T-helper 2 cell treated with Interferon-gamma antibody and Interleukin-4, amounts not matched to agents 100 ng/mL and 5 ng/mL, for 36 hours (primary cell): Measurements from ENCODE around the gene CHTOP. TPM values are rescaled to one million over a fixed set of nuclear protein-coding genes. Genes with fewer than 3 reads are reported as not detected.

Source experiments
- intact Hi-C: fragments of 100-400 bp; cut with micrococcal nuclease; formaldehyde crosslinking; loops from one replicate; pipeline ENCODE4 v1.15.1; 2023
- total RNA-seq: library from RNA; stranded (reverse); gene quantifications from 2 replicates; pipeline ENCODE4 v1.2.3, GENCODE V29; 2022

CHTOP gene
- total RNA-seq, 1 donor from 2014 or later: 101 TPM

DNA sequence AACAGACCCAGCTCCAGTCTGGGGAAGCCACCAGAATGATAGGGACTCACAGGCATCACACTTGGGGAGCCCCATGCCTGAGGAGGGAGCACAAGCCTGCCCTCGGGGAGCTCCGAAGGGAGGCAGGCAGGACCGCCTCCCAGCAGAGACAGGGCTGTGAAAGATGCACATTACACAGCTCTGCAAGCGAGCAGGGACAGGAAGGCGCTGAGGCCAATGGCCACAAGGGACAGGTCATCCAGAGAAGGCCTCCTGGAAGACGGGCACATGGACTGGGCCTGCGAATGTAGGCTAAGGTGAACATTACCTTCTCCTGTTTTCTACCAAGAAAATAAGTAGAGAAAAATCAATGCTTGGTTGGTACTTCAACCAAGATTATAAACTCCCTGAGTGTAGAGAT lies 48.9 kb downstream of the CHTOP start:
- intact Hi-C loops: no loop called here

DNA sequence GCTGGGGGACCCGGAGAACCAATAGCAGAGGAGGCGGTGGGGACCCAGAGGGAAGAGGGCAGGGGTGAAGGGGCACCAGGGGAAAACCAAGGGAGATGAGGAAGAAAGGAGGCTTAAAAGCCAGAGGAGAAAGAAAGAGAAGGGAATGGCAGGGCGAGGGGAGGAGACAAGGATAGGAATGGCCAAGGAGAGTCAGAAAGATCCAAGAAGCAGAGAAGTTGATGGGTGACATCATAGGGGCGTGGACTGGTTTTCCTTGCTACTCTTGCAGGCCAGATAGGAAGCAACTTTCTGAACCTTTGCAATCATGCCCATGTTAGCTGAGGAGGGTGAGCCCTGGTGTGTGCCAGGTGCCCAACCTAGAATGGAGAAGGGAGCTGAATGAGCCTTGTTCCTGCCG lies 50.0 kb downstream of the CHTOP start:
- intact Hi-C loops: no loop called here

DNA sequence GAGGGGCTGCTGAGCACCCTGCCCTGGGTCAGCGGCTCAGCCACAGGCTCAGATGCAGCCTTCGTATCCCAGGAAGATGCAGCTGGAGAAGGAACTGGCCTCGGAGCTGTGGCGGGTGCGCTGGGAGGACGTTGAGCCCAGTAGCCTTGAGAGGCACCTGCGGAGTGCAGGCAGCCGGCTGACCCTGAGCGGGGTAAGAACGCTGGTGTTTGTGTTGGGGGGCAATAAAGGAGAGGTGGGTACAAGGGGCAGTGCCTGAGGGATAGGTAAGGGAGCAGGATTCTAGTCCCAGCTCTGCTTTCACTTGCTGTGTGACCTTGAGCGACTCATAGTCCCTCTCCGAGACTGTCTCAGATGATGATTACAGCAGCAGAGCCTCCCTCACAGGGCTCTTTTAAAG lies 51.0 kb downstream of the CHTOP start:
- intact Hi-C loops: no loop called here

DNA sequence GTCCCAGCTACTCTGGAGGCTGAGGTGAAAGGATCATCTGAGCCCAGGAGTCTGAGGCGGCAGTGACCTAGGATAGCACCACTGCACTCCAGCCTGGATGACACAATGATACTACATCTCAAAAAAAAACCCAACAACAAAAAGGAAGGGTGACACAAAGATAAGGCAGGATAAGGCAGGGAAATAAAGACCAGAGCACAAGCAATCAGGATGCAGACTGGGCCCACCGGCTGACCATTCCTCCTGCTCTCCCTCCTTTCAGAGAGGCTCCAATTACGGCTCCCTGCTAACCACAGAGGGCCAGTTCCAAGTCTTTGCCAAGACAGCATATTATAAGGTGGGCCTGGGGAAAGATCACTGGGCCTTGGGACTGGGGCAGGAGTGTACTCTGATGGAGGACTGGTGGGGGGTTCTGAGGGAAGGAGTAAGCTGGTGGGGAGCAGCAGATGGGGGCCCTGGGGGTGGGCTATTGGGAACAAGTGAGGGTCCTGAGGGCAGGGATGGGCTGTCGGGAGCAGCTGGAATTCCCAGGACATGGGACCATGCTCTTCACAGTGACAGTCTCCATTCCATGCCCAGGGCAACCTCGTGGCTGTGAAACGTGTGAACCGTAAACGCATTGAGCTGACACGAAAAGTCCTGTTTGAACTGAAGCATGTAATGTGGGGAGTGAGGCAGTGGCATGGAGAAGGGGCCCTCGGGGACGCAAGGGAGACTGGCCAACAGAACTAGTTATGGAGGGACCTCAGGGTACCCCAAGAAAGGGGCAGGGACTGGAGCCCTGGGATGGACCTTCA lies 51.9 kb downstream of the CHTOP start:
- intact Hi-C loops: no loop called here

DNA sequence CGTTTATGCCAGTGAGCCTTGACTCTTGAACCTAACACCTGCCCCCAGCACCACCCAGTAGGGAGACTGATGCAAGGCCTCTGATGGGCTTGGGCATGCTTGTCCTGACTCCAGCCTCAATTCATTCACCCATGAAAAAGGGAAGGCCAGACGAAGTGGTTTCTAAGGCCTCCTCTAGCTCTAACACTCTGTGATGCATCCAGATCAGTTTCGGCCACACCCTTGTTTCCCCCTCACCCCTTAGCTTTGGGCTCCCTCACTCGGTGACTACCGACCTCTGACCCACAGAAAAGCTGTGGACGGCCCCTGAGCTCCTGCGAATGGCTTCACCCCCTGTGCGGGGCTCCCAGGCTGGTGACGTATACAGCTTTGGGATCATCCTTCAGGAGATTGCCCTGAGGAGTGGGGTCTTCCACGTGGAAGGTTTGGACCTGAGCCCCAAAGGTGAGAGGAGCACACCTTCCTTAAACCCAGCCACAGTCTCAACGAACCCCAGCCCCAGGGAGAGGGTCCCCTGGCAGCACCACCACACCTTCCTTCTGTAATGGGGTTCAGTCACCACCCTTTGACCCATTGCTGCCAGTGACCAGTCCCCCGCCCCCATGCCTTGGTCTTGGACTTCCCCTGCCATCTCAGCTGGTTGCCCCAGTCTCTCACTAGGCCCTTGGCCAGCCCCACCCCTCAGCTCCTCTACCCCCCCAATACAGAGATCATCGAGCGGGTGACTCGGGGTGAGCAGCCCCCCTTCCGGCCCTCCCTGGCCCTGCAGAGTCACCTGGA lies 53.7 kb downstream of the CHTOP start:
- intact Hi-C loops: no loop called here

DNA sequence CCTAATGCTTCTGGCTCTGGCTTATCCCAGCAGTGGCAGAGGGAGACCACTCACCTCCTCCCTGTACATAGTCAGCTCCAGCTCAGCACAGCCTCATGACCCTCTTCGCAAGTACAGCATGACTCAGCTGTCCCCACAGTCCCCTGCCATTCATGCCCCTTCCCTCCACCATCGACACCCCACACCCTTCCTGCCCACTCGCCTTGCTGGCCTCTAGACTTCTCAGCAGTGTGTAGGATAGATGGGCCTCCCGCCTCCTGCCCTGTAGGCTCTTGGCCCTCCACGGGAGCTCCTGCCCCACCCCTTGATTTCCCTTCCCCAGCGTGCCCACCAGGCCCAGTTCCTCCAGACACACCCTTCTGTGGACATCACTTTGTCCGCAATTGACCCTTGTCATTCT lies 54.4 kb downstream of the CHTOP start:
- intact Hi-C loops: no loop called here

DNA sequence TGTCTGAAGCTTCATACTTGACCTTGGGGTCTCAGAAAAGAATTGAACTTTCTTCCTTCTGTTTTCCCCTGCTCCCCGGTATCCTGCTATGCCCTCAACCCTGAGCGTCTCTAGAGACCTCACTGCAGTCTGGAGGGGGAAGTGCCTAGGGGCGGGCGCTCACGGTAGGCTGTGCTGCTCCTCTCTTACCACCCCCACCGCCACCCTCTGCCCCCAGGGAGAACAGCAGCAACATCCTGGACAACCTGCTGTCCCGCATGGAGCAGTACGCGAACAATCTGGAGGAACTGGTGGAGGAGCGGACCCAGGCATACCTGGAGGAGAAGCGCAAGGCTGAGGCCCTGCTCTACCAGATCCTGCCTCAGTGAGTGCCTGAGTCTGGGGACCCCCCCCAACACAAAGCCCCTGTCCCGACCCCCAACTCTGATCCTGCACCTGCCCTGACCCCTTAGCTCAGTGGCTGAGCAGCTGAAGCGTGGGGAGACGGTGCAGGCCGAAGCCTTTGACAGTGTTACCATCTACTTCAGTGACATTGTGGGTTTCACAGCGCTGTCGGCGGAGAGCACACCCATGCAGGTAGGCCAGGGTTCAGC lies 55.0 kb downstream of the CHTOP start:
- intact Hi-C loops: no loop called here

DNA sequence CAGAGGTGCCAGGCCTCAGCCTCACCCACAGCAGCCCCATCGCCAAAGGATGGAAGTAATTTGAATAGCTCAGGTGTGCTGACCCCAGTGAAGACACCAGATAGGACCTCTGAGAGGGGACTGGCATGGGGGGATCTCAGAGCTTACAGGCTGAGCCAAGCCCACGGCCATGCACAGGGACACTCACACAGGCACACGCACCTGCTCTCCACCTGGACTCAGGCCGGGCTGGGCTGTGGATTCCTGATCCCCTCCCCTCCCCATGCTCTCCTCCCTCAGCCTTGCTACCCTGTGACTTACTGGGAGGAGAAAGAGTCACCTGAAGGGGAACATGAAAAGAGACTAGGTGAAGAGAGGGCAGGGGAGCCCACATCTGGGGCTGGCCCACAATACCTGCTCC lies 59.6 kb downstream of the CHTOP start:
- intact Hi-C loops: no loop called here

Other genes with a start within 250 kb of the CHTOP start
- not detected in 2 replicates for gene S100A8, start 243.0 kb upstream of the CHTOP start, total RNA-seq
- gene S100A7A, start 217.5 kb upstream of the CHTOP start, total RNA-seq: not detected in 2 replicates
- not detected in 2 replicates for gene S100A7, start 173.4 kb upstream of the CHTOP start, total RNA-seq
- 526 and 530 TPM in 2 replicates for gene S100A6, start 98.1 kb upstream of the CHTOP start, total RNA-seq
- gene S100A5, start 93.1 kb upstream of the CHTOP start, total RNA-seq: 4.5 and 5.4 TPM in 2 replicates
- gene S100A4, start 88.3 kb upstream of the CHTOP start, total RNA-seq: 871 and 885 TPM in 2 replicates
- not detected in 2 replicates for gene S100A3, start 84.8 kb upstream of the CHTOP start, total RNA-seq
- 0.73 and 0.89 TPM in 2 replicates for gene S100A2, start 68.2 kb upstream of the CHTOP start, total RNA-seq
- gene S100A16, start 20.9 kb upstream of the CHTOP start, total RNA-seq: not detected in 2 replicates
- gene S100A14, start 17.7 kb upstream of the CHTOP start, total RNA-seq: not detected in 2 replicates
- 3.3 and 4.1 TPM in 2 replicates for gene S100A13, start 6.6 kb upstream of the CHTOP start, total RNA-seq
- not detected in 2 replicates for gene S100A1, start 5.6 kb upstream of the CHTOP start, total RNA-seq
- 38.2 and 40.8 TPM in 2 replicates for gene SNAPIN, start 24.6 kb downstream of the CHTOP start, total RNA-seq
- gene ILF2, start 36.9 kb downstream of the CHTOP start, total RNA-seq: 225 and 226 TPM in 2 replicates
- not detected in 2 replicates for gene NPR1, start 44.6 kb downstream of the CHTOP start, total RNA-seq
- 62.1 and 62.9 TPM in 2 replicates for gene INTS3, start 94.0 kb downstream of the CHTOP start, total RNA-seq
- 22.4 and 24.0 TPM in 2 replicates for gene SLC27A3, start 141.3 kb downstream of the CHTOP start, total RNA-seq